GM18870 (cell line): ENCODE measurements around the gene SLC23A3.
"Not testable (repeated sequence)": the region's sequence is repeated elsewhere in the genome, so short reads cannot be mapped to it uniquely, and the experiment has no call there.

Source experiments
- ATAC-seq: cut with Tn5 transposase; IDR thresholded peaks from one replicate; pipeline ENCODE4 v1.9.1; 2021; ENCODE audit warnings: moderate library complexity; ENCODE audit not compliant: unreplicated experiment

Gene SLC23A3

GRCh38 chr2:219205165-219205538 is 35.3 kb upstream of the SLC23A3 start:
- no peak for ATAC-seq

- no peak for ATAC-seq
Measured at GRCh38 chr2:219204425-219205164, 34.8 kb upstream of the SLC23A3 start.

- not testable (repeated sequence) for ATAC-seq
Measured at GRCh38 chr2:219201331-219201730, 31.5 kb upstream of the SLC23A3 start.

GRCh38 chr2:219200502-219201326 is 30.9 kb upstream of the SLC23A3 start:
- not testable (repeated sequence) for ATAC-seq

GRCh38 chr2:219199470-219200211 is 29.8 kb upstream of the SLC23A3 start:
- no peak for ATAC-seq

GRCh38 chr2:219198974-219199373 is 29.1 kb upstream of the SLC23A3 start:
- no peak for ATAC-seq

- no peak for ATAC-seq
Measured at GRCh38 chr2:219197388-219197787, 27.6 kb upstream of the SLC23A3 start.

GRCh38 chr2:219186754-219187456 is 17.1 kb upstream of the SLC23A3 start:
- no peak for ATAC-seq

- ATAC-seq, result no peak
Measured at GRCh38 chr2:219184121-219184520, 14.3 kb upstream of the SLC23A3 start.

- ATAC-seq, result no peak
Measured at GRCh38 chr2:219183151-219183772, 13.4 kb upstream of the SLC23A3 start.

GRCh38 chr2:219182331-219183150 is 12.7 kb upstream of the SLC23A3 start:
- ATAC-seq, result no peak

- no peak for ATAC-seq
Measured at GRCh38 chr2:219181531-219181930, 11.7 kb upstream of the SLC23A3 start.

GRCh38 chr2:219180961-219181360 is 11.1 kb upstream of the SLC23A3 start:
- no peak for ATAC-seq

GRCh38 chr2:219179601-219180465 is 10.0 kb upstream of the SLC23A3 start:
- ATAC-seq, result no peak

GRCh38 chr2:219178377-219179175 is 8.7 kb upstream of the SLC23A3 start:
- no peak for ATAC-seq

- peak; percentile 43 for ATAC-seq
Measured at GRCh38 chr2:219177552-219178376, 7.9 kb upstream of the SLC23A3 start, which contains the start of gene RETREG2. TSS of gene RETREG2 (plus strand) at chr2:219178275. CDS start at chr2:219178353, 78 bp downstream.
